ENCODE data around the gene WDR86. TPM values are rescaled to one million over a fixed set of nuclear protein-coding genes. Genes with fewer than 3 reads are reported as not detected.

Gene WDR86
- polyA plus RNA-seq, 1 donor = 12.0 TPM

DNA sequence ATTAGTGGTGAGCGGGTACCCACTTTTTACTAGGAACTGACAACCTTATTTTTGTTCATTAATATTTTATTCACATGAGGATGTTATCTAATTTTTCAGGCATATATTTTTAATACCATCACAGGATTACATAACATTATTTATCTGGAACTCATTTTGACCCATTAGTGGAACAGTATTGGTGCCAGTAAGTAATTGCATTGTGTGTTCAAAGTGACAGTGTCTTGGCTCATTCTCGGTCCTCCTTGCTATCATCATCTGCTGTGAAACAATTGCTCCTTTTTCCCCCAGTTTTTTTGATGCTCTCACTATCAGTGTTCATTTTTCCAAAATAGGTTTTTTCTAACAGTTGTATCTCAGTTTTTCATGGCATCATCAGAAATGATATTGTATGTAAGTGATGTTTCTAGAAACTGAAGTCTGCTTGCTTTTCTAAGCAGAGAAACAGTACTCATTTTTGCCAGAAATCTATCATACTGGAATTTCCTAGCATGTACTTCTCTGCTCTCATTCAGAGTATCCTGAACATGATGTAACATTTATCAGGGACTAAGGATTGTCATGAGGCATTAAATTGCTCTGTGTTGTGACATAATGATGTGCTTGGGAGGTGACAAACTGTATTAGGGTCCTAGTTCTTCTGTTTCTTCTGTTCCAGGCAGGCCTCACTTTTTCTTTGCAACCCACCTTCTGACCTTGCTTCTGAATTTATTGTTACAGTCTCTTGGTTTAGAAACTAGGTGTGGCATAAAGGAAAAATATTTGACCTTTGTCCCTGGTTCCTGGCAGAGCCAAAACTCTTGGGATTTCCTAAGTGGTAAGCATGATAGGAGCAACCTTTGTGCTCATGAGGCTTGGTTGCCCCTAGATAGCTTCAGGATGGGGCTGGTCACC, 64.0 kb downstream of the WDR86 start:
- Histone ChIP-seq H3K27me3 (ENCODE audit: control insufficient read depth, insufficient read depth, low read length) (no peaks in the 10 kb centered on the region), H3K27ac (ENCODE audit: low read length) (peak overlapping the region; percentile 71), H3K36me3 (ENCODE audit: control insufficient read depth, insufficient read depth, low read length) (peaks cover 21% of the 10 kb centered on the region), H3K4me3 (ENCODE audit: low read length) (no peak overlapping the region), H3K4me1 (ENCODE audit: control insufficient read depth, insufficient read depth, low read length) (peaks cover 26% of the 10 kb centered on the region), H3K9me3 (ENCODE audit: control insufficient read depth, low read depth, low read length) (no peaks in the 10 kb centered on the region)
- WGBS (ENCODE audit: insufficient coverage, low lambda C conversion rate) = 61% methylated on average over 2 of the region's 2 CpGs
- peak; percentile 60 to 84 for DNase-seq

DNA sequence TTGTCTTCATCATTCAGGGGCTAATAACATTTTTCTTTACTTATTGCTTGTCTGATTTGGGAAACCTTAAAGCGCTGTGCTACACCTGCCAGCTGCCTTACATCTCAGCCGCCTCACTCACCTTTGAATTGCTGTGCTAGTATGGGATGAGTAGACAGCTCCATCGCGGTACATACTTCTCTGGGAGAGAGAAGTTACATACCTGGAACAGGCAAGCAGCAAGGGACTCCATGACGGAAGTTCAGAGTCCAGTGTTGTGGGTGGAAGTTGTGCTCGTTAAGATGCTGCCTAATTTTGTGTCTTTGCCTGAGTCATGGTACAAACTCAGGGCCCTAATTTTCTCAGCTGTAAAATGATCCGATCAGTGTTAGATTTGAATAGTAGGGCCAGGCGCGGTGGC, 66.3 kb downstream of the WDR86 start:
- H3K4me1 ChIP-seq (ENCODE audit: control insufficient read depth, insufficient read depth, low read length) = peaks cover 19% of the 10 kb centered on the region

DNA sequence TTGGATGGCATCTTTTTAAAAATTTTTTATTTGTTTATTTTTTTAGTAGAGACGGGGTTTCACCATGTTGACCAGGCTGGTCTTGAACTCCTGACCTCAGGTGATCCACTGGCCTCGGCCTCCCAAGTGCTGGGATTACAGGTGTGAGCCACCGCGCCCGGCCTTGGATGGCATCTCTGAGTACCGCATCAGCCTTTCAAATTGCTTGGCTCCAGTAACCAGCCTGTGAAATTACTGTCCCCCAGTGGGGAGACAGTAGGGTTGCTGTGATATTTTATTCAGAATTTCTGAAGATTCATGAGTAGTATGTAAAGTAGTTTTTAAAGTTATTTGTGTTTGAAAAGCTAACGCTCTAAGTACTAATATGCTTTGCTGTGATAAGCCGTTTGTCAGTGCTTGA, 67.0 kb downstream of the WDR86 start:
- no peak overlapping the region for H3K27ac ChIP-seq (ENCODE audit: low read length)
- no peak for DNase-seq
- H3K36me3 ChIP-seq (ENCODE audit: control insufficient read depth, insufficient read depth, low read length) = peaks cover 14% of the 10 kb centered on the region
- H3K27me3 ChIP-seq (ENCODE audit: control insufficient read depth, insufficient read depth, low read length) = no peaks in the 10 kb centered on the region
- peaks cover 19% of the 10 kb centered on the region for H3K4me1 ChIP-seq (ENCODE audit: control insufficient read depth, insufficient read depth, low read length)
- no CpG with 5 or more reads among the region's 8 CpGs for WGBS (ENCODE audit: insufficient coverage, low lambda C conversion rate)
- no peaks in the 10 kb centered on the region for H3K9me3 ChIP-seq (ENCODE audit: control insufficient read depth, low read depth, low read length)
- no peak overlapping the region for H3K4me3 ChIP-seq (ENCODE audit: low read length)

More for the DNA sequence above, 66.3 kb downstream of the WDR86 start:
- Histone ChIP-seq H3K4me3 (ENCODE audit: low read length) (no peak overlapping the region), H3K27me3 (ENCODE audit: control insufficient read depth, insufficient read depth, low read length) (no peaks in the 10 kb centered on the region), H3K9me3 (ENCODE audit: control insufficient read depth, low read depth, low read length) (no peaks in the 10 kb centered on the region), H3K27ac (ENCODE audit: low read length) (no peak overlapping the region), H3K36me3 (ENCODE audit: control insufficient read depth, insufficient read depth, low read length) (peaks cover 14% of the 10 kb centered on the region)
- no CpG with 5 or more reads among the region's 9 CpGs for WGBS (ENCODE audit: insufficient coverage, low lambda C conversion rate)
- no peak for DNase-seq

DNA sequence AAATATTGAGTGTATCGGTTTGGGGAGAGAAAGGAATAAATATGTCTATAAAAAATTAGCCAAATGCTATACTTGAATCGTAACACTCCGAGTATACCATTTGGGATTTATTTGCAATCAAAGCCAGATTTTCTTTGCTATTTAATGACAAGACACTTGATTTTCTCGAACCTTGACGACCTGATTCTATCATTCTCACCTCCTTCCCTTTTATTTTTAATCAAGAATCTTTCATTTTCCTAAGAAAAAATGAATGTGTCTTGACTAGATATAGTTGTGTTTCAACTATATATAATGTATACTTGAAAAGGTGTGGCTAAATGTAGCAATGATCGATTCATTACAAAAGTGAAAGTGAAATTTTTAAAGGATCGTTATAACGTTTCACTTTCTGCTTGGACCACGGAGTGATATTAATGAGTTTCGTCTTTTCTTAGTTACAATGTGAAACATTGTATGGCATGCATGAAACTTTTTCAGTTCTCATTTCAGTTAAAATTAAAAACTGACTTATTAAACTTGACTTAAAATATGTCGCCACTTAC, 67.7 kb downstream of the WDR86 start:
- peak overlapping the region; percentile 87 for H3K4me3 ChIP-seq (ENCODE audit: low read length)
- 5% methylated on average over 7 of the region's 11 CpGs for WGBS (ENCODE audit: insufficient coverage, low lambda C conversion rate)
- H3K27ac ChIP-seq (ENCODE audit: low read length) = peak overlapping the region; percentile 49
- H3K27me3 ChIP-seq (ENCODE audit: control insufficient read depth, insufficient read depth, low read length) = no peaks in the 10 kb centered on the region
- no peaks in the 10 kb centered on the region for H3K9me3 ChIP-seq (ENCODE audit: control insufficient read depth, low read depth, low read length)
- peaks cover 19% of the 10 kb centered on the region for H3K4me1 ChIP-seq (ENCODE audit: control insufficient read depth, insufficient read depth, low read length)
- peak in 1 of 2 donors; percentile 45 for DNase-seq
- peaks cover 14% of the 10 kb centered on the region for H3K36me3 ChIP-seq (ENCODE audit: control insufficient read depth, insufficient read depth, low read length)

DNA sequence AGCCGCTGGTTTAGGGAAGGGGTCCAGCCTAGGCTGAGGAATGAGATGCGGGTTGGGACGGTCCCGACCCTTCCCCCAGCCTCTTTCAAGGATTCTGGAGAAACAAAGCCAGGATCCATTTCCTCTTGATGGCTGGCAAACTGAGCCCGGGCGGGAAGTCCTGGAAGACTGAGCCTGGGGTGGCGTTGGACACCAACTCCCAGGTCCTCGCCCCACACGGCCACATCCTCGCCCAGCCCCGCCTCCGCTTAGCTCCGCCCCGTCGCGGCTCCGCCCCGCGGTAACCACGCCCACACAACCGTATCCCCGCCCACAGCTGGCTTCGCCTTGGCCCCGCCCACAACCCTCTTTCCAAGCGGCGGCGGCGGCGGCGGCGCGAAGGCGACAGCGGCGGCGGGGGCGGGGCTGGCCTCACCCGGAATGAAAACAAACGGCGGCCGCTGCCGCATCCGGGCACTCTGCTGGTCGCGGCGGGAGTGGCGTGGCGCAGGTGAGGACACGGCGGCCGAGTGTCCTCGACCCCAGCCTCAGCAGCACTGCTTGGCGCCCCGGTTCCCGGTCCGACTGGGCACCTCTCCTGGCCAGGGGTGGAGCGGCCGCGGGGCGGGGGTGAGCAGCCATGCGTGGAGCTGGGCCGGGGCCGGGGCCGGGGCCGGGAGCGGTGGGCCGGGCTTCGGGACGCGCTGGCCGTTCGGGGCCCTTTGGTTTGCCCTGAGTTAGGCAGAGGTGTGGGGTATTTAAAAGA, 68.3 kb downstream of the WDR86 start, which contains the start of gene NUB1:
Gene NUB1 (plus strand): TSS at position 456 of the 745 bp plus-strand sequence. CDS start 3,538 bp downstream, outside the sequence.
- Histone ChIP-seq H3K4me3 (ENCODE audit: low read length) (peak within 1 kb of the TSS; percentile 87), H3K9me3 (ENCODE audit: control insufficient read depth, low read depth, low read length) (no peaks in the 10 kb centered on the region), H3K4me1 (ENCODE audit: control insufficient read depth, insufficient read depth, low read length) (peaks cover 15% of the 10 kb centered on the region), H3K27ac (ENCODE audit: low read length) (peak within 1 kb of the TSS; percentile 49), H3K36me3 (ENCODE audit: control insufficient read depth, insufficient read depth, low read length) (peaks cover 11% of the 10 kb centered on the region), H3K27me3 (ENCODE audit: control insufficient read depth, insufficient read depth, low read length) (no peaks in the 10 kb centered on the region)
- DNase-seq = peak; percentile 73 to 90
- WGBS (ENCODE audit: insufficient coverage, low lambda C conversion rate) = no CpG with 5 or more reads among the region's 72 CpGs

DNA sequence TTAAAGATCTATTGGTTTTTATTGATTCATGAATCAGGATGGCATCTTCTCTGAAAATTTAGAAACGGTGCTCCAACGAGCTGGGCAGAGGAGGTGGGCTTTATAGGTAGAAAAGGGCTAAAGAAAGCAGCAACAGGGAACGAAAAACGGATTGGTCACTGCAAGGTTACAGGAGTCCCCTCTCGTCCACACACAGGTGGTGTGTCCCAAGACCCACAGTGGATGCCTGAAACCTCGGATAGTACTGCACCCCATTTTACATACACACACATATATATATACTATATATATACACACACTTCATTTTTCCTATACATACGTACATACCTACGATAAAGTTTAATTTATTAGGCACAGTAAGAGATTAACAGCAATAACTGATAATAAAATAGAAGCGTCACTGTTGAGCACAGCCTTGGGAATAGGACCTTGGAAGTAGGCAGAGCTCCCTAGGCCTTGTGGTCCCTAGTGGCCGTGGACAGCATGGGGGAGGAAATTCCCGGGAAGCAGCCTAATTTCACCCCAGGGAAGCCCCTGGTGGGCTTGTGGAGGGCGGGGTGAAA, 69.0 kb downstream of the WDR86 start:
- Histone ChIP-seq H3K4me3 (ENCODE audit: low read length) (no peak overlapping the region), H3K9me3 (ENCODE audit: control insufficient read depth, low read depth, low read length) (no peaks in the 10 kb centered on the region), H3K27me3 (ENCODE audit: control insufficient read depth, insufficient read depth, low read length) (no peaks in the 10 kb centered on the region), H3K36me3 (ENCODE audit: control insufficient read depth, insufficient read depth, low read length) (peaks cover 5% of the 10 kb centered on the region), H3K4me1 (ENCODE audit: control insufficient read depth, insufficient read depth, low read length) (peaks cover 9% of the 10 kb centered on the region), H3K27ac (ENCODE audit: low read length) (peak overlapping the region; percentile 16)
- WGBS (ENCODE audit: insufficient coverage, low lambda C conversion rate) = no CpG with 5 or more reads among the region's 12 CpGs
- no peak for DNase-seq

DNA sequence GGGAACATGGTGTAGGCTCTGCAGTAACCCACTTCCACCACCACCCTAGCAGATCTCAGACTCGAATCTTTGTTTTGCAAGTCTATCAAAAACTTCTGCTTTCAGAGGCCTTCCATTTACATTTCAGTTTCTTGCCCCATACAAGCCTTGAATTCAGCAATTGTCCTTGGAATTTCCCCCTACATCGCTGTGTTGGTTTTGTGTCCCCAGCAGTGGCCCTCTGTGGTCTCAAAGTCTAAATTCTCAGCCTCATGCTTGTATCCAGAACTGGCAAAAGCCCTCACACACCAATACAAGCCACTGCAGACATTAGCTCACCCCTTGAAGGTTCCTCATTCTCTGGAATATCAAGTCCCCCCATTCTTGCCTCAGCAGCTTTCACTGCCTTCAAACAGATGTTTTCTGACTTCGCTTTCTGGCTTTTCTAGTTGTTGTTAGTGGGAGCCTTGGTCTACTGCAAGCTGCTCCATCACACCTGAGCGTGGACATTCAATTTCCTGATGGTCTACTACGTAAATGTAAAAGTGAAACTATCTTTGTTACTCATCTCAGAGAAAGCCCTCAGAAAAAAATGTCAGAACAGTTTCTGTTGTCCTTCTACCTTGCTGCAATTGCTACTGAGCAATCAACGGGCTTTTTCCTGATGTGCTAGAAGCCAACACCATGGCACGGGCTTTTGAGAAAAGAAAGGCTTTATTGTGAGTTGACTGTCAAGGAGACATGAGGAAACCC, 70.0 kb downstream of the WDR86 start:
- WGBS (ENCODE audit: insufficient coverage, low lambda C conversion rate) = 86% methylated on average over 2 of the region's 7 CpGs
- H3K27ac ChIP-seq (ENCODE audit: low read length) = no peak overlapping the region
- H3K36me3 ChIP-seq (ENCODE audit: control insufficient read depth, insufficient read depth, low read length) = peaks cover 3% of the 10 kb centered on the region
- no peaks in the 10 kb centered on the region for H3K9me3 ChIP-seq (ENCODE audit: control insufficient read depth, low read depth, low read length)
- no peaks in the 10 kb centered on the region for H3K27me3 ChIP-seq (ENCODE audit: control insufficient read depth, insufficient read depth, low read length)
- DNase-seq = no peak
- H3K4me1 ChIP-seq (ENCODE audit: control insufficient read depth, insufficient read depth, low read length) = peaks cover 5% of the 10 kb centered on the region
- no peak overlapping the region for H3K4me3 ChIP-seq (ENCODE audit: low read length)

DNA sequence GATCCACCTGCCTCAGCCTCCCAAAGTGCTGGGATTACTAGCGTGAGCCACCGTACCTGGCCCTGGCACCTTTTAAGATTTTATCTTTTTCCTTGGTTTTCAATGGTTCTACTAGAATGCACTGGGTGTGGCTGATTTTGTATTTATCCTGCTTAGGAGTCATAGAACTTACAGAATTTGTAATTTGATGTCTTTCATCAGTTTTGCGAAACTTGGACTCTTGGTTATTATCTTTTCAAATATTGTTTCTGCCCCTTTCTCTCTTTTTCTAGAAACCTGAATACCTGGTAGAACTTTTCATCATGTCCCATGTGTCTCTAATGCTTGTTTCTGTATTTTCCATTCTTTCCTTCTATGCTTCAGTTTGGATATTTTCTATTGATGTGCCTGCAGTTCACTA, 71.0 kb downstream of the WDR86 start:
- no peak for DNase-seq
- WGBS (ENCODE audit: insufficient coverage, low lambda C conversion rate) = 100% methylated on average over 2 of the region's 3 CpGs

DNA sequence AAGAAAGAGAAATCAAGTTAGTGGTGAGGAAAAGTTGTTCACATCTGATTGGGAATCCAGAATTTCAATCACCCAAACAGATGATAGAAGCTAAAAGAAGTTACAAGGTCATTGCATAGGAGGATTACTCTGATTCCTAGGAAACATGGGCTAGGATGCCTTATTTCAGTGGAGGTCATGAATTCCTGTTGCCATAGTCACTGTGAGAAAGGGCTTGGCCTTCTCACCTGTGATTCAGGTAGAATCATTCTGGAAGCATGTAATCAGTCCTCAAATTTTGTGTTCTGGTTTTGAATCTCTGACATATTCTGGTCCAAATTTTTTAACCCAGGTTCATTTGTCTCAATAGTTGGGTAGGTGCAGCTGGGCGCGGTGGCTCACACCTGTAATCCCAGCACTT, 72.5 kb downstream of the WDR86 start:
- no peak for DNase-seq
- no CpG with 5 or more reads among the region's 2 CpGs for WGBS (ENCODE audit: insufficient coverage, low lambda C conversion rate)
- H3K4me1 ChIP-seq (ENCODE audit: control insufficient read depth, insufficient read depth, low read length) = no peaks in the 10 kb centered on the region
- H3K27ac ChIP-seq (ENCODE audit: low read length) = no peak overlapping the region
- H3K27me3 ChIP-seq (ENCODE audit: control insufficient read depth, insufficient read depth, low read length) = no peaks in the 10 kb centered on the region
- H3K36me3 ChIP-seq (ENCODE audit: control insufficient read depth, insufficient read depth, low read length) = no peaks in the 10 kb centered on the region
- no peak overlapping the region for H3K4me3 ChIP-seq (ENCODE audit: low read length)
- H3K9me3 ChIP-seq (ENCODE audit: control insufficient read depth, low read depth, low read length) = no peaks in the 10 kb centered on the region

More for the DNA sequence above, 71.0 kb downstream of the WDR86 start:
- Histone ChIP-seq H3K4me3 (ENCODE audit: low read length) (no peak overlapping the region), H3K27ac (ENCODE audit: low read length) (no peak overlapping the region), H3K36me3 (ENCODE audit: control insufficient read depth, insufficient read depth, low read length) (peaks cover 3% of the 10 kb centered on the region), H3K9me3 (ENCODE audit: control insufficient read depth, low read depth, low read length) (no peaks in the 10 kb centered on the region), H3K4me1 (ENCODE audit: control insufficient read depth, insufficient read depth, low read length) (peaks cover 5% of the 10 kb centered on the region), H3K27me3 (ENCODE audit: control insufficient read depth, insufficient read depth, low read length) (no peaks in the 10 kb centered on the region)
